Mesothelial cell of epicardium (in vitro differentiated cells): ENCODE results near the gene SIGLEC7. TPM values are rescaled to one million over a fixed set of nuclear protein-coding genes. Genes with fewer than 3 reads are reported as not detected.

Experiments used
- DNase-seq, 2 experiments: peaks; one replicate each; pipeline ENCODE4 v3.0.0; 2021; ENCODE audit warnings: low spot score in 2 of 2; ENCODE audit not compliant: unreplicated experiment in 2 of 2
- H3K27ac Mint-ChIP-seq: 2 replicates; pipeline ENCODE4 v1.8.0; 2021; ENCODE audit warnings: mixed read lengths
- H3K27me3 Mint-ChIP-seq: 2 replicates; pipeline ENCODE4 v1.8.0; 2021; ENCODE audit warnings: low read depth, mixed read lengths
- H3K36me3 Mint-ChIP-seq: 2 replicates; pipeline ENCODE4 v1.8.0; 2021; ENCODE audit warnings: mixed read lengths
- H3K4me1 Mint-ChIP-seq: 2 replicates; pipeline ENCODE4 v1.8.0; 2021; ENCODE audit warnings: mixed read lengths
- H3K4me3 Mint-ChIP-seq: 2 replicates; pipeline ENCODE4 v1.8.0; 2021; ENCODE audit warnings: mild to moderate bottlenecking, moderate library complexity, mixed read lengths
- H3K9me3 Mint-ChIP-seq: 2 replicates; pipeline ENCODE4 v1.8.0; 2021; ENCODE audit warnings: mixed read lengths
- total RNA-seq: library from RNA; stranded (reverse); gene quantifications from 3 replicates; pipeline ENCODE4 v1.2.1, GENCODE V29; 2021
- TF ChIP-seq, protein P1 (sequence below): fragments of 200-600 bp; sonication (generic); IDR thresholded peaks from one replicate; pipeline ENCODE4 v1.5.0; 2021; ENCODE audit warnings: antibody characterized with exemption; ENCODE audit not compliant: unreplicated experiment

Gene SIGLEC7
- total RNA-seq, 1 donor from 2014 or later: not detected

DNA sequence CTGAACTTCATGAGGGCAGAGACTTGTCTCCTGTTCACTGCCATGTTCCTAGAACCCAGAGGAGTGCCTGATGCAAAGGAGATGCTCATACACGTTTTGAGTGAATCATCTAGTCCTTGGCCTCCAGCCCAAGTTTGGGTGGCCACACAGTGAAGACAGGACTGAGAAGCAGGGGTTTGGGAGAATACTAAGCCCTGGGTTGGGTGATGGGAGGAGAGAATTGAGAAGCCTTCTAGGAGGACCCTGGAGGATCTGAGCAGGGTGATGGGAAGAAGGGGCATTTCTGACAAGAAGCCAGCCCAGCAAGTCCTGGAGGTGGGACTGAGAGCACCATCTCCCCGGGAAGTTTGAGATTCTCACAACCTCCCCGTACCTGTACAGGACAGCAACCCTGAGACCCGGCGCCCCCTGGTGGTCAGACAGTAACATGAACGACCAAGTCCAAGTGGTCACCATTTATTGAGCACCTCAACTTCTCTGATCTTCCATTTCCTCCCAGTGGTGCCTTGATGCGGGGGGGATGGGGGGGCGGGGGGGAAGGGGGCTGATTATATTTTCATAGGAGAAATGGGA lies 44.8 kb upstream of the SIGLEC7 start:
- peak; percentile 75 to 83 for DNase-seq
- no peak overlapping the region for H3K27ac Mint-ChIP-seq
- TF ChIP-seq, protein P1, sequence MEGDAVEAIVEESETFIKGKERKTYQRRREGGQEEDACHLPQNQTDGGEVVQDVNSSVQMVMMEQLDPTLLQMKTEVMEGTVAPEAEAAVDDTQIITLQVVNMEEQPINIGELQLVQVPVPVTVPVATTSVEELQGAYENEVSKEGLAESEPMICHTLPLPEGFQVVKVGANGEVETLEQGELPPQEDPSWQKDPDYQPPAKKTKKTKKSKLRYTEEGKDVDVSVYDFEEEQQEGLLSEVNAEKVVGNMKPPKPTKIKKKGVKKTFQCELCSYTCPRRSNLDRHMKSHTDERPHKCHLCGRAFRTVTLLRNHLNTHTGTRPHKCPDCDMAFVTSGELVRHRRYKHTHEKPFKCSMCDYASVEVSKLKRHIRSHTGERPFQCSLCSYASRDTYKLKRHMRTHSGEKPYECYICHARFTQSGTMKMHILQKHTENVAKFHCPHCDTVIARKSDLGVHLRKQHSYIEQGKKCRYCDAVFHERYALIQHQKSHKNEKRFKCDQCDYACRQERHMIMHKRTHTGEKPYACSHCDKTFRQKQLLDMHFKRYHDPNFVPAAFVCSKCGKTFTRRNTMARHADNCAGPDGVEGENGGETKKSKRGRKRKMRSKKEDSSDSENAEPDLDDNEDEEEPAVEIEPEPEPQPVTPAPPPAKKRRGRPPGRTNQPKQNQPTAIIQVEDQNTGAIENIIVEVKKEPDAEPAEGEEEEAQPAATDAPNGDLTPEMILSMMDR: peak; percentile 77

DNA sequence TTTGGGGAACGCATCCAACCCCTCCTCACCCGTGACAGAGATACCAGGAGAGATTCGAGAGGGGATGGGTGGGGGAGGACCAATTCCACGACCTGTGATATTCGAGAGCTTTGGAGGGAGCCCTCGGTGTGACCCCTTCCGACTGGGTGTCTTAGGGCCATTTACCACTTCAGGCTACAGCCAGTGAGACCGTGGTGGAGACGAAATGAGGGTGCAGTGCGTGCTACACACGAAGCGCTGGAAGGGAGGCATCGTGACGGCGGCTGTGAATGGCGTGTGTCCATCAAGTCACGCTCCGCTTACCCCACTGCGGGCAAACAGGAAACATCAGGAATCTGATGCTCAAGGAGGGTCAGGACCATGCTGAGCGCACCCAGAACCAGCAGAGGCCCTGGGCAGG lies 44.3 kb upstream of the SIGLEC7 start:
- Mint-ChIP-seq H3K27ac (no peak overlapping the region), H3K27me3 (no peaks in the 10 kb centered on the region), H3K4me3 (no peak overlapping the region), H3K9me3 (no peaks in the 10 kb centered on the region), H3K36me3 (peaks cover 6% of the 10 kb centered on the region), H3K4me1 (peaks cover 16% of the 10 kb centered on the region)
- no peak for DNase-seq
- TF ChIP-seq, protein P1: no peak

More for the DNA sequence above, 44.8 kb upstream of the SIGLEC7 start:
- H3K36me3 Mint-ChIP-seq: peaks cover 2% of the 10 kb centered on the region
- H3K9me3 Mint-ChIP-seq: no peaks in the 10 kb centered on the region
- no peak overlapping the region for H3K4me3 Mint-ChIP-seq
- peaks cover 20% of the 10 kb centered on the region for H3K4me1 Mint-ChIP-seq
- no peaks in the 10 kb centered on the region for H3K27me3 Mint-ChIP-seq

DNA sequence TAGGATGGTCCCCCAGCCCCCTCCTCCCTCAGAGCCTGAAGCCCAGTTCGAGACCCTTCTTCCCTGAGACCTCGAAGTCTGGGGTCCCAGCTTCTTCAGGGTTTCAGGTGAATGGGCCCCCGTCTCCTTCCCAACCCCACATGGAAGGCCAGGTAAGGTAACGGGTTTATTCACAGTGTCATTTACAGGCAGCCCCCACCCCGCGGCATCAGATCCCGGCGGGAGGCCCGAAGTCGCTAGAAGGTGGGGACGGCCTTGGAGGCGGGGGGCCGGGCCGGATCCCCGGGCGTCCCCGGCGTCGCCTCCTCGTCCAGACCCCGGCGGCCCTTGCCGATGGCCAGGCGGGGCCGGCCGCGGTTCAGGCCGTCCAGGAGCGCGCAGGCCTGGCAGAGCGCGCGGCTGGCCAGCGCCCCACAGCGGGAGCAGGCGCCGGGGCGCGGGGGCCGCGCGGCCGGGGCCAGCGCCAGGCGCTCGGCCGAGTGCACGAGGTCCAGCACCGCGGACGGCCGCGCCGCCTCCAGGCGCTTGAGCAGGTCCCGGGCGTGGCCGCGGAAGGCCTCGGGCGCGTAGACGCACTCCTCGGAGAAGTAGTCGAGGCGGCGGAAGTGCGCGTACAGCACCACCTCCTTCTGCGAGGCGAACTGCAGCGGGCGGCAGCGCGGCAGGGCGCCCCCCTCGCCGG lies 43.6 kb upstream of the SIGLEC7 start:
- peaks cover 12% of the 10 kb centered on the region for H3K4me1 Mint-ChIP-seq

DNA sequence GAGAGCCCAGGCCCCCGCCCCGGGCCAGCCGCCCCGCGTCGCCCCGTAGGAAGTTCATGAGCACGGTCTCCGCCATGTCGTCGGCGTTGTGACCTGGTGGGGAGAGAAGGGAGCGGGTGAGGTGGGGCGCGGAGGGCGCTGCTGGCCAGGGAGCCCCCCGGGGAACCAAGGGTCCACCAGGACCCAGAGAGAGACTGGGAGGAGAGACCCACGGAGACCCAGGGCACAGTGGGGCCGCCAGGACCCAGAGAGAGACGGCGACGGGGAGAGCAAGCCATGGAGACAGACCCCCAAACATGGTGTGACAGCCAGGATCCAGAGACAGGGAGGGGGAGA lies 43.1 kb upstream of the SIGLEC7 start:
- no peaks in the 10 kb centered on the region for H3K27me3 Mint-ChIP-seq
- H3K4me3 Mint-ChIP-seq: no peak overlapping the region
- H3K27ac Mint-ChIP-seq: no peak overlapping the region
- TF ChIP-seq, protein P1: no peak
- no peaks in the 10 kb centered on the region for H3K9me3 Mint-ChIP-seq
- H3K36me3 Mint-ChIP-seq: peaks cover 8% of the 10 kb centered on the region
- peaks cover 7% of the 10 kb centered on the region for H3K4me1 Mint-ChIP-seq
- DNase-seq: no peak

More for the DNA sequence above, 43.6 kb upstream of the SIGLEC7 start:
- Mint-ChIP-seq H3K4me3 (no peak overlapping the region), H3K27ac (no peak overlapping the region), H3K27me3 (no peaks in the 10 kb centered on the region), H3K36me3 (peaks cover 8% of the 10 kb centered on the region), H3K9me3 (no peaks in the 10 kb centered on the region)
- DNase-seq: no peak
- TF ChIP-seq, protein P1: no peak

DNA sequence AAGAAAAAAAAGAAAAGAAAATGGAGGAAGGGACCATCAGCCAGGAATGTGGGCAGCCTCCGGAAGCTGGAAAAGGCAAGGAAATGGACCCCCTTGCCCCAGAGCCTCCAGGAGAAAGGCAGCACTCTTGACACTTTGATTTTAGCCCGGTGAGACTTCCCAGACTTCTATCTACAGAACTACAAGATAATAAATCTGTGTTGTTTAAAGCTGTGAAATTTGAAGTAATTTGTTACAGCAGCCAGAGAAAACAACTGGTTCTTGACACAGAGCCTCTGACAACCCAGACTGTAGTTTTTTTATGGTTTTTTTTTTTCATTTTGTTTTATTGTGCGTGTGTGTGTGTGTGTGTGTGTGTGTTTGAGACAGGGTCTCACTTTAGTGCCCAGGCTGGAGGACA lies 41.5 kb upstream of the SIGLEC7 start:
- no peaks in the 10 kb centered on the region for H3K4me1 Mint-ChIP-seq
- H3K9me3 Mint-ChIP-seq: no peaks in the 10 kb centered on the region
- H3K27me3 Mint-ChIP-seq: no peaks in the 10 kb centered on the region

More for the DNA sequence above, 41.5 kb upstream of the SIGLEC7 start:
- Mint-ChIP-seq H3K27ac (no peak overlapping the region), H3K36me3 (peaks cover 12% of the 10 kb centered on the region), H3K4me3 (no peak overlapping the region)
- TF ChIP-seq, protein P1: no peak
- DNase-seq: no peak
